ENCODE data around the gene ABHD4. TPM values are rescaled to one million over a fixed set of nuclear protein-coding genes. Genes with fewer than 3 reads are reported as not detected.

ABHD4 gene, protein sequence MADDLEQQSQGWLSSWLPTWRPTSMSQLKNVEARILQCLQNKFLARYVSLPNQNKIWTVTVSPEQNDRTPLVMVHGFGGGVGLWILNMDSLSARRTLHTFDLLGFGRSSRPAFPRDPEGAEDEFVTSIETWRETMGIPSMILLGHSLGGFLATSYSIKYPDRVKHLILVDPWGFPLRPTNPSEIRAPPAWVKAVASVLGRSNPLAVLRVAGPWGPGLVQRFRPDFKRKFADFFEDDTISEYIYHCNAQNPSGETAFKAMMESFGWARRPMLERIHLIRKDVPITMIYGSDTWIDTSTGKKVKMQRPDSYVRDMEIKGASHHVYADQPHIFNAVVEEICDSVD
- total RNA-seq = 10 to 100 TPM; 18.7 to 42.3 (median 27.7) TPM

DNA sequence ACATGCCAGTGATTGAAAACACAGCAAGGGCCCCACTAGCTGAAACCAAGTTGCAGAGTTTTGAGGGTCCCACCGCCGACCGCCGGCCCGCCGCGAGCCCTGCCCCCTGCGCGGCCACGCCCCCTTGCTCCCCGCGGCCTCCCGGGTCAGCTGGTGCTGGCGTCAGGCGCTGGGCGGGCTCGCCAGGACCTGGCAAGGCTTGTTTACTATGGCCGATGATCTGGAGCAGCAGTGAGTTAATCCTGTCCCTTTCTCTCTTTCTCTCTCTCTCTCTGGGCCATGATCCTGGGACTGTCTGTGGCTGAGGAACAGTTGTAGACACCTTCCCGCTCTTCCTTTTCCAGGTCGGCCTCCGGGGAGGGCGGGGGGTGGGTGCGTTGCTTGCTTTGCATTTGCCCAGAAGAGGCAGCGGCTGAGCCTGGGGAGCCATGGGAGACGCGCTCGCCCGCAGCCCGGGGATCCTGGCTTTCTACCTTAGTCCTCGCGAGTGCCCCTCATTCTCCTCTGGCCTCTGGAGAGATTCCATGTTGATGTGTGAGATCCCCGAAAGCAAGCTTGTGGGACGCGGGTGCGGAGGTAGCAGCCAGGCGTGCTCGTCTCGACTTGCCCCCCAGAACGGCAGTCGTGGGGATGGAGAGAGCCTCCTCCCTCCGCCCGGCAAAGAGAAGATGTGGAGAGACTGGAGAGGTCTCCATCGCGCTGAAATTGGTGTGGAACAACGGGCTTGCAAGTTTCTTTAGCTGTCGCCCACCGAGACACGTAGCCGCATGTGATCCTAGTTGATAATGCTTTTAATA lies at the start of gene ABHD4:
Gene ABHD4 (plus strand): TSS at position 202 of the 797 bp plus-strand sequence. CDS start 7 bp downstream, at position 209.
- WGBS = 0% methylated on average over 4 of the region's 49 CpGs
- H3K27me3 ChIP-seq = no peaks in the 10 kb centered on the region

DNA sequence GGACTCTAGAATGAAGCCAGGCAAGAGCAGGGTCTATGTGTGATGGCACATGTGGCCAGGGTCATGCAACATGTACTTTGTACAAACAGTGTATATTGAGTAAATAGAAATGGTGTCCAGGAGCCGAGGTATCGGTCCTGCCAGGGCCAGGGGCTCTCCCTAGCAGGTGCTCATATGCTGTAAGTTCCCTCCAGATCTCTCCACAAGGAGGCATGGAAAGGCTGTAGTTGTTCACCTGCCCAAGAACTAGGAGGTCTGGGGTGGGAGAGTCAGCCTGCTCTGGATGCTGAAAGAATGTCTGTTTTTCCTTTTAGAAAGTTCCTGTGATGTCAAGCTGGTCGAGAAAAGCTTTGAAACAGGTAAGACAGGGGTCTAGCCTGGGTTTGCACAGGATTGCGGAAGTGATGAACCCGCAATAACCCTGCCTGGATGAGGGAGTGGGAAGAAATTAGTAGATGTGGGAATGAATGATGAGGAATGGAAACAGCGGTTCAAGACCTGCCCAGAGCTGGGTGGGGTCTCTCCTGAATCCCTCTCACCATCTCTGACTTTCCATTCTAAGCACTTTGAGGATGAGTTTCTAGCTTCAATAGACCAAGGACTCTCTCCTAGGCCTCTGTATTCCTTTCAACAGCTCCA lies 48.7 kb upstream of the ABHD4 start:
- Histone ChIP-seq H3K27ac (replicated peaks in 1 of 4) (no peak overlapping the region), H3K4me1 (peaks cover 12 to 28% (median 25%) of the 10 kb centered on the region in 4 donors), H3K27me3 (no peaks in the 10 kb centered on the region), H3K9me3 (no peaks in the 10 kb centered on the region), H3K36me3 (no peaks in the 10 kb centered on the region), H3K4me3 (no peak overlapping the region)
- DNase-seq (ENCODE audit: extremely low spot score) = no peak
- WGBS = 87% methylated on average over 6 of the region's 6 CpGs
- TF ChIP-seq POLR2AphosphoS5 (IDR thresholded peaks at IDR 0.05) = no peak
- TF ChIP-seq EP300 (IDR thresholded peaks at IDR 0.05) = no peak
- TF ChIP-seq POLR2A (IDR thresholded peaks at IDR 0.05; ENCODE audit: low read depth) = no peak
- TF ChIP-seq, protein P1, sequence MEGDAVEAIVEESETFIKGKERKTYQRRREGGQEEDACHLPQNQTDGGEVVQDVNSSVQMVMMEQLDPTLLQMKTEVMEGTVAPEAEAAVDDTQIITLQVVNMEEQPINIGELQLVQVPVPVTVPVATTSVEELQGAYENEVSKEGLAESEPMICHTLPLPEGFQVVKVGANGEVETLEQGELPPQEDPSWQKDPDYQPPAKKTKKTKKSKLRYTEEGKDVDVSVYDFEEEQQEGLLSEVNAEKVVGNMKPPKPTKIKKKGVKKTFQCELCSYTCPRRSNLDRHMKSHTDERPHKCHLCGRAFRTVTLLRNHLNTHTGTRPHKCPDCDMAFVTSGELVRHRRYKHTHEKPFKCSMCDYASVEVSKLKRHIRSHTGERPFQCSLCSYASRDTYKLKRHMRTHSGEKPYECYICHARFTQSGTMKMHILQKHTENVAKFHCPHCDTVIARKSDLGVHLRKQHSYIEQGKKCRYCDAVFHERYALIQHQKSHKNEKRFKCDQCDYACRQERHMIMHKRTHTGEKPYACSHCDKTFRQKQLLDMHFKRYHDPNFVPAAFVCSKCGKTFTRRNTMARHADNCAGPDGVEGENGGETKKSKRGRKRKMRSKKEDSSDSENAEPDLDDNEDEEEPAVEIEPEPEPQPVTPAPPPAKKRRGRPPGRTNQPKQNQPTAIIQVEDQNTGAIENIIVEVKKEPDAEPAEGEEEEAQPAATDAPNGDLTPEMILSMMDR (IDR thresholded peaks at IDR 0.05) = no peak
- intact Hi-C loops (cut with DNase I) = no loop called here

More for the DNA sequence above, at the start of gene ABHD4:
- Histone ChIP-seq H3K9me3 (no peaks in the 10 kb centered on the region), H3K4me1 (peaks cover 16 to 46% (median 30%) of the 10 kb centered on the region in 4 donors), H3K27ac (replicated peaks in 1 of 4) (peak within 1 kb of the TSS; percentile 85 to 91 (median 89)), H3K4me3 (peak within 1 kb of the TSS; percentile 65 to 84 (median 73)), H3K36me3 (peaks cover 13 to 20% (median 20%) of the 10 kb centered on the region in 4 donors)
- DNase-seq (ENCODE audit: extremely low spot score) = peak; percentile 94
- TF ChIP-seq, protein P1 (IDR thresholded peaks at IDR 0.05) = no peak
- no peak for TF ChIP-seq EP300 (IDR thresholded peaks at IDR 0.05)
- TF ChIP-seq POLR2AphosphoS5 (IDR thresholded peaks at IDR 0.05) = peak; percentile 90 to 91
- no peak for TF ChIP-seq POLR2A (IDR thresholded peaks at IDR 0.05; ENCODE audit: low read depth)
- intact Hi-C loops (cut with DNase I) = no loop called here

DNA sequence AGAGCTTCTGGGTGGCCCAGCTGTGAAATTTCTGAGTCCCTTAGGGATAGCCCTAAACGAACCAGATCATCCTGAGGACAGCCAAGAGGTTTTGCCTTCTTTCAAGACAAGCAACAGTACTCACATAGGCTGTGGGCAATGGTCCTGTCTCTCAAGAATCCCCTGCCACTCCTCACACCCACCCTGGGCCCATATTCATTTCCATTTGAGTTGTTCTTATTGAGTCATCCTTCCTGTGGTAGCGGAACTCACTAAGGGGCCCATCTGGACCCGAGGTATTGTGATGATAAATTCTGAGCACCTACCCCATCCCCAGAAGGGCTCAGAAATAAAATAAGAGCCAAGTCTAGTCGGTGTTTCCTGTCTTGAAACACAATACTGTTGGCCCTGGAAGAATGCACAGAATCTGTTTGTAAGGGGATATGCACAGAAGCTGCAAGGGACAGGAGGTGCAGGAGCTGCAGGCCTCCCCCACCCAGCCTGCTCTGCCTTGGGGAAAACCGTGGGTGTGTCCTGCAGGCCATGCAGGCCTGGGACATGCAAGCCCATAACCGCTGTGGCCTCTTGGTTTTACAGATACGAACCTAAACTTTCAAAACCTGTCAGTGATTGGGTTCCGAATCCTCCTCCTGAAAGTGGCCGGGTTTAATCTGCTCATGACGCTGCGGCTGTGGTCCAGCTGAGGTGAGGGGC lies 48.0 kb upstream of the ABHD4 start:
- 74% methylated on average over 10 of the region's 11 CpGs for WGBS

DNA sequence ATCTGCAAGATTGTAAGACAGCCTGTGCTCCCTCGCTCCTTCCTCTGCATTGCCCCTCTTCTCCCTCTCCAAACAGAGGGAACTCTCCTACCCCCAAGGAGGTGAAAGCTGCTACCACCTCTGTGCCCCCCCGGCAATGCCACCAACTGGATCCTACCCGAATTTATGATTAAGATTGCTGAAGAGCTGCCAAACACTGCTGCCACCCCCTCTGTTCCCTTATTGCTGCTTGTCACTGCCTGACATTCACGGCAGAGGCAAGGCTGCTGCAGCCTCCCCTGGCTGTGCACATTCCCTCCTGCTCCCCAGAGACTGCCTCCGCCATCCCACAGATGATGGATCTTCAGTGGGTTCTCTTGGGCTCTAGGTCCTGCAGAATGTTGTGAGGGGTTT lies 46.5 kb upstream of the ABHD4 start:
- no peaks in the 10 kb centered on the region for H3K27me3 ChIP-seq
- no peak for DNase-seq (ENCODE audit: extremely low spot score)
- TF ChIP-seq, protein P1 (IDR thresholded peaks at IDR 0.05) = no peak
- TF ChIP-seq POLR2AphosphoS5 (IDR thresholded peaks at IDR 0.05) = no peak
- no peak for TF ChIP-seq POLR2A (IDR thresholded peaks at IDR 0.05; ENCODE audit: low read depth)
- TF ChIP-seq EP300 (IDR thresholded peaks at IDR 0.05) = no peak
- no peak overlapping the region for H3K4me3 ChIP-seq
- no peaks in the 10 kb centered on the region for H3K9me3 ChIP-seq
- H3K36me3 ChIP-seq = no peaks in the 10 kb centered on the region
- peaks cover 15 to 28% (median 26%) of the 10 kb centered on the region in 4 donors for H3K4me1 ChIP-seq
- H3K27ac ChIP-seq (replicated peaks in 1 of 4) = no peak overlapping the region
- intact Hi-C loops (cut with DNase I) = loop anchor here (10.0 kb wide), 1 partner anchor 303 kb away; no protein-coding TSS in a partner anchor
- WGBS = 62% methylated on average over 5 of the region's 5 CpGs

More for the DNA sequence above, 48.0 kb upstream of the ABHD4 start:
- H3K4me1 ChIP-seq = peaks cover 12 to 28% (median 25%) of the 10 kb centered on the region in 4 donors
- no peaks in the 10 kb centered on the region for H3K36me3 ChIP-seq
- no peak overlapping the region for H3K27ac ChIP-seq (replicated peaks in 1 of 4)
- intact Hi-C loops (cut with DNase I) = loop anchor here (10.0 kb wide), 1 partner anchor 305 kb away; no protein-coding TSS in a partner anchor
- no peaks in the 10 kb centered on the region for H3K9me3 ChIP-seq
- TF ChIP-seq POLR2A (IDR thresholded peaks at IDR 0.05; ENCODE audit: low read depth) (no peak), EP300 (IDR thresholded peaks at IDR 0.05) (no peak), POLR2AphosphoS5 (IDR thresholded peaks at IDR 0.05) (no peak)
- TF ChIP-seq, protein P1 (IDR thresholded peaks at IDR 0.05) = no peak
- H3K27me3 ChIP-seq = no peaks in the 10 kb centered on the region
- DNase-seq (ENCODE audit: extremely low spot score) = no peak
- H3K4me3 ChIP-seq = no peak overlapping the region
